SK-N-SH (cell line): Measurements from ENCODE around the gene MTCH2. TPM values are rescaled to one million over a fixed set of nuclear protein-coding genes. Genes with fewer than 3 reads are reported as not detected.
"Not testable (repeated sequence)": the region's sequence is repeated elsewhere in the genome, so short reads cannot be mapped to it uniquely, and the experiment has no call there.

Source experiments
- CTCF ChIA-PET: fragments of 300-600, 350-600 bp; formaldehyde crosslinking; extraction: SDS; loops from one replicate; lab custom pipeline; 2021; lab: Yijun Ruan, JAX
- POLR2A ChIA-PET: fragments of 350-600 bp; sonication (Branson Sonifier 250); formaldehyde crosslinking; extraction: SDS; loops from one replicate; lab custom pipeline; 2020; ENCODE audit warnings: antibody characterized with exemption, inconsistent platforms; lab: Yijun Ruan, JAX
- DNase-seq: peaks from one replicate; pipeline ENCODE4 v3.0.0; 2012
- H2AFZ ChIP-seq: fragments of 200-600 bp; sonication (generic); 2 replicates; pipeline ENCODE4 v1.8.1; 2016; ENCODE audit warnings: antibody characterized with exemption, mild to moderate bottlenecking, low read depth
- H3F3A ChIP-seq: fragments of 200-600 bp; sonication (generic); replicated peaks from 2 replicates; pipeline ENCODE3; 2016; ENCODE audit warnings: antibody characterized with exemption, mild to moderate bottlenecking; ENCODE audit not compliant: insufficient read depth
- H3K27ac ChIP-seq, 2 experiments: fragments of 200-500 bp in 1 of 2; fragments of 200-600 bp in 1 of 2; sonication (Bioruptor generic) in 1 of 2; sonication (generic), shearing (Covaris generic) in 1 of 2; 2 replicates each; pipeline versions ENCODE4 v1.5.1 to v1.6.1; 2014 to 2016; ENCODE audit warnings: low read depth in 2 of 2, inconsistent platforms in 1 of 2, low read length in 1 of 2, mild to moderate bottlenecking in 1 of 2, mixed read lengths in 1 of 2
- H3K27me3 ChIP-seq: fragments of 200-600 bp; sonication (generic), shearing (Covaris generic); 2 replicates; pipeline ENCODE4 v1.6.1; 2016; ENCODE audit warnings: mixed run types; ENCODE audit not compliant: insufficient read depth
- H3K36me3 ChIP-seq, 2 experiments: fragments of 200-500 bp in 1 of 2; fragments of 200-600 bp in 1 of 2; sonication (Bioruptor generic) in 1 of 2; sonication (generic) in 1 of 2; replicated peaks in 1 of 2; 2 replicates each; pipeline versions ENCODE3 to v1.5.1; 2014 to 2016; ENCODE audit warnings: low read length in 1 of 2, mild to moderate bottlenecking in 1 of 2; ENCODE audit not compliant: insufficient read depth in 2 of 2, control insufficient read depth in 1 of 2
- H3K4me1 ChIP-seq, 2 experiments: fragments of 200-500 bp in 1 of 2; fragments of 200-600 bp in 1 of 2; sonication (Bioruptor generic) in 1 of 2; sonication (generic), shearing (Covaris generic) in 1 of 2; 2 replicates each; pipeline versions ENCODE4 v1.5.1 to v1.6.1; 2014 to 2016; ENCODE audit warnings: low read depth in 1 of 2, low read length in 1 of 2, mixed run types in 1 of 2; ENCODE audit not compliant: insufficient read depth in 2 of 2, control insufficient read depth in 1 of 2
- H3K4me2 ChIP-seq: fragments of 200-600 bp; sonication (generic), shearing (Covaris generic); 2 replicates; pipeline ENCODE4 v1.6.1; 2017; ENCODE audit warnings: mixed run types
- H3K4me3 ChIP-seq, 2 experiments: fragments of 200-500 bp in 1 of 2; fragments of 200-600 bp in 1 of 2; sonication (Bioruptor generic) in 1 of 2; sonication (generic), shearing (Covaris generic) in 1 of 2; 2 replicates each; pipeline versions ENCODE4 v1.5.1 to v1.8.1; 2014 to 2016; ENCODE audit warnings: low read depth in 2 of 2, inconsistent platforms in 1 of 2, low read length in 1 of 2, mild to moderate bottlenecking in 1 of 2, mixed read lengths in 1 of 2, moderate library complexity in 1 of 2
- H3K79me2 ChIP-seq: fragments of 200-600 bp; sonication (generic); 2 replicates; pipeline ENCODE4 v1.8.1; 2017; ENCODE audit warnings: mild to moderate bottlenecking; ENCODE audit not compliant: insufficient read depth
- H3K9ac ChIP-seq: fragments of 200-600 bp; sonication (generic); 2 replicates; pipeline ENCODE4 v1.6.1; 2017; ENCODE audit warnings: mixed run types
- H3K9me2 ChIP-seq: fragments of 200-600 bp; sonication (generic); 2 replicates; pipeline ENCODE4 v1.6.1; 2017; ENCODE audit warnings: mixed run types
- H3K9me3 ChIP-seq: fragments of 200-600 bp; sonication (generic); 2 replicates; pipeline ENCODE4 v1.6.1; 2017; ENCODE audit warnings: mixed run types, mild to moderate bottlenecking, moderate library complexity
- H4K20me1 ChIP-seq: fragments of 200-600 bp; sonication (generic); 2 replicates; pipeline ENCODE4 v1.6.1; 2017; ENCODE audit warnings: mild to moderate bottlenecking, mixed run types; ENCODE audit not compliant: insufficient read depth
- CHD2 ChIP-seq: fragments of 150-350 bp; IDR thresholded peaks from 2 replicates; pipeline ENCODE4 v1.6.1; 2018; ENCODE audit warnings: low read length; ENCODE audit not compliant: partially characterized antibody
- CTCF ChIP-seq: fragments of 200-600 bp; sonication (generic); IDR thresholded peaks from 2 replicates; pipeline ENCODE4 v1.6.1; 2017; ENCODE audit warnings: antibody characterized with exemption, mild to moderate bottlenecking, moderate library complexity
- ELF1 ChIP-seq: IDR thresholded peaks from 2 replicates; pipeline ENCODE4 v1.4.0; 2012
- EZH2phosphoT487 ChIP-seq: fragments of 200-600 bp; sonication (generic); IDR thresholded peaks from 2 replicates; pipeline ENCODE4 v1.6.1; 2017; ENCODE audit warnings: low read depth, mixed run types, mild to moderate bottlenecking, antibody characterized with exemption, moderate library complexity, borderline replicate concordance
- FOSL2 ChIP-seq: IDR thresholded peaks from 2 replicates; pipeline ENCODE4 v1.4.0; 2012; ENCODE audit warnings: low read depth, mild to moderate bottlenecking, moderate library complexity, borderline replicate concordance
- FOXM1 ChIP-seq: IDR thresholded peaks from 2 replicates; pipeline ENCODE4 v1.4.0; 2012; ENCODE audit warnings: low read depth, mild to moderate bottlenecking
- GATA2 ChIP-seq: sonication (generic); formaldehyde crosslinking; IDR thresholded peaks from 2 replicates; pipeline ENCODE4 v1.5.0; 2020; ENCODE audit warnings: mild to moderate bottlenecking, missing genetic modification reagents
- MAX ChIP-seq: IDR thresholded peaks from 2 replicates; pipeline ENCODE4 v1.4.0; 2012; ENCODE audit warnings: low read depth
- MXI1 ChIP-seq: IDR thresholded peaks from 2 replicates; pipeline ENCODE4 v1.6.1; 2012; ENCODE audit warnings: mild to moderate bottlenecking, low read depth, low read length, improper control_type of control experiment
- NRF1 ChIP-seq: IDR thresholded peaks from 2 replicates; pipeline ENCODE4 v1.6.1; 2012; ENCODE audit warnings: low read depth, mild to moderate bottlenecking, low read length
- POLR2AphosphoS5 ChIP-seq: IDR thresholded peaks from 2 replicates; pipeline ENCODE4 v1.6.1; 2012; ENCODE audit warnings: low read depth, low read length
- RAD21 ChIP-seq: IDR thresholded peaks from 2 replicates; pipeline ENCODE4 v1.6.1; 2012; ENCODE audit warnings: mild to moderate bottlenecking, low read length
- REST ChIP-seq: IDR thresholded peaks from 2 replicates; pipeline ENCODE4 v1.6.1; 2012; ENCODE audit warnings: mild to moderate bottlenecking, low read depth, low read length, moderate library complexity
- RFX5 ChIP-seq: IDR thresholded peaks from 2 replicates; pipeline ENCODE4 v1.6.1; 2012; ENCODE audit warnings: mild to moderate bottlenecking, improper control_type of control experiment, low read length
- RXRA ChIP-seq: IDR thresholded peaks from 2 replicates; pipeline ENCODE4 v1.4.0; 2012; ENCODE audit warnings: low read depth, mild to moderate bottlenecking, borderline replicate concordance
- SIN3A ChIP-seq: IDR thresholded peaks from 2 replicates; pipeline ENCODE4 v1.6.1; 2012; ENCODE audit warnings: low read depth, mild to moderate bottlenecking, low read length, moderate library complexity, borderline replicate concordance
- TEAD4 ChIP-seq: IDR thresholded peaks from 2 replicates; pipeline ENCODE4 v1.4.0; 2012; ENCODE audit warnings: mild to moderate bottlenecking, borderline replicate concordance; ENCODE audit not compliant: insufficient read depth
- USF2 ChIP-seq: fragments of 150-350 bp; IDR thresholded peaks from 2 replicates; pipeline ENCODE4 v1.6.1; 2017; ENCODE audit warnings: antibody characterized with exemption, low read length, low read depth, borderline replicate concordance
- YY1 ChIP-seq: IDR thresholded peaks from 2 replicates; pipeline ENCODE4 v1.4.0; 2012; ENCODE audit warnings: low read depth, mild to moderate bottlenecking
- ZBTB33 ChIP-seq: IDR thresholded peaks from 2 replicates; pipeline ENCODE4 v1.4.0; 2012; ENCODE audit warnings: low read depth, borderline replicate concordance
- WGBS: methylation state at CpG from one replicate; pipeline ENCODE4 v1.1.6; 2017; ENCODE audit warnings: low lambda C conversion rate; 5-methylcytosine and 5-hydroxymethylcytosine counted together
- polyA plus RNA-seq, 3 experiments: library from polyadenylated mRNA; depleted of rRNA; stranded (reverse); fragments of >200 nt; gene quantifications; 2 replicates each; pipeline ENCODE4 v1.2.3, GENCODE V29; 2012

The MTCH2 gene
- polyA plus RNA-seq, 1 of the 3 experiments (the other 2 are of a cell fraction): 132 TPM

DNA sequence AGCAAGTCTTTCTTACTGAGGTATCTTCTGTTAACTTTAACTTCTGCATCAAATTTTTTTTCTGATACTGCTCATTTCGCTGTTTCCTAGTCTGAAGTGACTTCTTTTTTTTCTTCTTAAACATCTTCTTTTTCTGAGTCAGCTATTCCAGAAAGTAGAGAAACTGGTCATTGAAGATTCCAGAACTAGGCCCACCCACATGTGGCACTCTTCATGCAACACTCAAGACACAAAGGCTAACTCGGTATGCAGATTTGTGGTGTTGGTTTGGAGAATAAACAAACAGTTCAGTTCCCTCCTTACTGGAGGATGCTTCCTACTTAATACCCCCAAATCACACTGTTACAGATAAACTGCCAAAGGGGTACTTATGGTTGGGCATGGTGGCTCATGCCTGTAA lies 25.2 kb upstream of the MTCH2 start (continued):
- TF ChIP-seq MXI1 (no peak), GATA2 (CRISPR knock-in tag) (no peak), POLR2AphosphoS5 (no peak), REST (no peak), FOSL2 (no peak)

GRCh38 chr11:47667135-47667534 lies 24.8 kb upstream of the MTCH2 start:
- Histone ChIP-seq H3K9me2 (no peaks in the 10 kb centered on the region), H3F3A (peaks cover 4% of the 10 kb centered on the region), H3K4me3 (no peak overlapping the region), H3K36me3 (no peaks in the 10 kb centered on the region), H3K9me3 (no peaks in the 10 kb centered on the region), H3K4me1 (no peaks in the 10 kb centered on the region; a peak in 1 of 4 replicates), H4K20me1 (no peaks in the 10 kb centered on the region), H2AFZ (no peak overlapping the region), H3K79me2 (no peaks in the 10 kb centered on the region), H3K9ac (no peak overlapping the region), H3K27me3 (no peaks in the 10 kb centered on the region), H3K4me2 (no peak overlapping the region), H3K27ac (no peak overlapping the region)
- DNase-seq: no peak
- TF ChIP-seq EZH2phosphoT487 (no peak), SIN3A (no peak), RFX5 (no peak), GATA2 (CRISPR knock-in tag) (no peak), CTCF (no peak), USF2 (no peak), ZBTB33 (no peak), MAX (no peak), NRF1 (no peak), ELF1 (no peak), RAD21 (no peak), YY1 (no peak), FOXM1 (no peak), CHD2 (no peak), TEAD4 (no peak), RXRA (no peak), POLR2AphosphoS5 (no peak)
- CTCF ChIA-PET: no interaction called here
- POLR2A ChIA-PET: no interaction called here
- WGBS: 96% methylated on average over 4 of the region's 4 CpGs

- H3K9me3 ChIP-seq, H3K9me2 ChIP-seq, H3K79me2 ChIP-seq, H3K27ac ChIP-seq, H3K4me2 ChIP-seq, H3K4me1 ChIP-seq, H3K4me3 ChIP-seq, H3F3A ChIP-seq, H4K20me1 ChIP-seq, H3K9ac ChIP-seq, H3K27me3 ChIP-seq, H2AFZ ChIP-seq, DNase-seq, CTCF ChIA-PET, H3K36me3 ChIP-seq: not testable (repeated sequence)
- POLR2A ChIA-PET: interaction anchor here (0.7 kb wide), 1 partner anchor 98 kb away, joined by 3 read pairs; no protein-coding TSS in a partner anchor
- WGBS: 83% methylated on average over 3 of the region's 4 CpGs
Measured at GRCh38 chr11:47664936-47665335, 22.6 kb upstream of the MTCH2 start.
